ENCODE data around the gene ADGRG4.
A peak's percentile ranks its signal among the peaks of the same experiment; 100 is the strongest.
"Not testable (repeated sequence)": the region's sequence is repeated elsewhere in the genome, so short reads cannot be mapped to it uniquely, and the experiment has no call there.

Gene ADGRG4, protein sequence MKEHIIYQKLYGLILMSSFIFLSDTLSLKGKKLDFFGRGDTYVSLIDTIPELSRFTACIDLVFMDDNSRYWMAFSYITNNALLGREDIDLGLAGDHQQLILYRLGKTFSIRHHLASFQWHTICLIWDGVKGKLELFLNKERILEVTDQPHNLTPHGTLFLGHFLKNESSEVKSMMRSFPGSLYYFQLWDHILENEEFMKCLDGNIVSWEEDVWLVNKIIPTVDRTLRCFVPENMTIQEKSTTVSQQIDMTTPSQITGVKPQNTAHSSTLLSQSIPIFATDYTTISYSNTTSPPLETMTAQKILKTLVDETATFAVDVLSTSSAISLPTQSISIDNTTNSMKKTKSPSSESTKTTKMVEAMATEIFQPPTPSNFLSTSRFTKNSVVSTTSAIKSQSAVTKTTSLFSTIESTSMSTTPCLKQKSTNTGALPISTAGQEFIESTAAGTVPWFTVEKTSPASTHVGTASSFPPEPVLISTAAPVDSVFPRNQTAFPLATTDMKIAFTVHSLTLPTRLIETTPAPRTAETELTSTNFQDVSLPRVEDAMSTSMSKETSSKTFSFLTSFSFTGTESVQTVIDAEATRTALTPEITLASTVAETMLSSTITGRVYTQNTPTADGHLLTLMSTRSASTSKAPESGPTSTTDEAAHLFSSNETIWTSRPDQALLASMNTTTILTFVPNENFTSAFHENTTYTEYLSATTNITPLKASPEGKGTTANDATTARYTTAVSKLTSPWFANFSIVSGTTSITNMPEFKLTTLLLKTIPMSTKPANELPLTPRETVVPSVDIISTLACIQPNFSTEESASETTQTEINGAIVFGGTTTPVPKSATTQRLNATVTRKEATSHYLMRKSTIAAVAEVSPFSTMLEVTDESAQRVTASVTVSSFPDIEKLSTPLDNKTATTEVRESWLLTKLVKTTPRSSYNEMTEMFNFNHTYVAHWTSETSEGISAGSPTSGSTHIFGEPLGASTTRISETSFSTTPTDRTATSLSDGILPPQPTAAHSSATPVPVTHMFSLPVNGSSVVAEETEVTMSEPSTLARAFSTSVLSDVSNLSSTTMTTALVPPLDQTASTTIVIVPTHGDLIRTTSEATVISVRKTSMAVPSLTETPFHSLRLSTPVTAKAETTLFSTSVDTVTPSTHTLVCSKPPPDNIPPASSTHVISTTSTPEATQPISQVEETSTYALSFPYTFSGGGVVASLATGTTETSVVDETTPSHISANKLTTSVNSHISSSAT (N-terminal part only)

DNA sequence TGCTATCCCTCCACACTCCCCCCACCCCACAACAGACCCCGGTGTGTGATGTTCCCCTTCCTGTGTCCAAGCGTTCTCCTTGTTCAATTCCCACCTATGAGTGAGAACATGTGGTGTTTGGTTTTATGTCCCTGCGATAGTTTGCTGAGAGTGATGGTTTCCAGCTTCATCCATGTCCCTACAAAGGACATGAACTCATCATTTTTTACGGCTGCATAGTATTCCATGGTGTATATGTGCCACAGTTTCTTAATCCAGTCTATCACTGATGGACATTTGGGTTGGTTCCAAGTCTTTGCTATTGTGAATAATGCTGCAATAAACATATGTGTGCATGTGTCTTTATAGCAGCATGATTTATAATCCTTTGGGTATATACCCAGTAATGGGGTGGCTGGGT, at the start of gene ADGRG4:
ADGRG4 (plus strand) TSS at position 243 of the 400 bp plus-strand sequence. CDS start 7,815 bp downstream, outside the sequence.
- not testable (repeated sequence) for DNase-seq

DNA sequence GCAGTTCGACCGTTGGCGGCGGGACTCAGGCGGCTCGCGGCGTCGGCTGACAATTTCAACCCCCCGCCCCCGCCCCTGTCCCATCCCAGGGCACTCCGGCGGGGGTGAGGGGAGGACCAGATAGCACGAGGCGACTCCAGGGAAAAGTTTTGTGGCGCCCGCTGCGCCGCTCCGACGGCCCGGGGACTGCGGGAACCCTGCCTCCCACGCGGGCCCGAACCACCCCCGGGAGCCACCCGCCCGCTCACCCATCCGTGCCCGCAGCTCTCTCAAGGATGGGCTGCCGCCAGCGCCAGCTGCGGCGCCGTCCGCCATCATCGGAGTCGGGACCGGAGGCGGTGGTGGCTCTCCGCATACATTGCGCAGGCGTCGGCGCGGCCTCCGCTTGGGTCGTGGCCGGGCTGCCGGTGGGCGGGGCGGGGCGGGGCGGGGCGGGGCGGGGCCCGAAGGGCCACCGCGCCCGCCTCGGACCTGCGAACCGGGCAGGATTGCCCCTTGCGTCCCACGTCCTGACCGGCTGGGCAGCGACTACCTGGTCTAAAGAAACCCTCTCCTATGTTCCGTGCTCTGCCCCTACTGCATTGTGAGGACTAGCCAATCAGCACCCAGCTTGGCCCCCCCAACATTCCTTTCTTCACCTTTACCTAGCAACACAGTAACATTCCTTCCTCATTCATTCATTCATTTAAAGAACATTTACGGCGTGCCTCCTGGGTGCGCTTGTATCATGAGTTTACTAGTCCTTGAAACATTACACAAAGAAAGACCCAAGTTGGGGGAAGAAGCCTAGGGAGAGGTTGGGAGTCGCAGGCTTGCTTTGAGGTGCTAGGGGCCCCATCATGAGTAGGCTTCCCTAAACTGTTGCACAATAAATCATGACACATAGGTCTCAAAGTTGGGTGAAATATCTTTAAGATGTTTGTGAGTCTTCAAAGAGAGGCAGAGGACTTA, 49.4 kb upstream of the ADGRG4 start, which contains the start of gene MAP7D3:
MAP7D3 (minus strand) TSS at position 360 of the 951 bp plus-strand sequence; CDS start at position 318, 42 bp downstream.
- peak in 10 of 14 donors; percentile 2 to 47 (median 24) for DNase-seq

DNA sequence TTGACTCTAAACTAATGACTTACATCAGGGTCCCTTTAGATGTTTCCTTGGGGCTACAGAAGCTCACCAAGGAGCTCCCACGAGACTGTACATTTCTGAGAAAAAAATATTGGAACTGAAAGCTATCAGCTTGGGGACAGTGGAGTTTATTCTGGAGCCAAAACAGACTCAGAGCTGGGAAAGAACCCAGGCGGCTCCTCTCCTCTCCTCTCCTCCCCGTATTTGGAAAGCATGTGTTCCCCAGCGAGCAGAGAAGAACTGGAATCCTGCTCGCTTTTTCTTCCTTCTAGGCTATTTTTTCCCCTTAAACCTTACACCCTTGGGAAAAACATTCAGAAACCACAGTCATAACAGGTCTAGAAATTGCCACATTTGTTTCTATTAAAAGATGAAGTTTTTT, 45.2 kb upstream of the ADGRG4 start:
- no peak for DNase-seq

DNA sequence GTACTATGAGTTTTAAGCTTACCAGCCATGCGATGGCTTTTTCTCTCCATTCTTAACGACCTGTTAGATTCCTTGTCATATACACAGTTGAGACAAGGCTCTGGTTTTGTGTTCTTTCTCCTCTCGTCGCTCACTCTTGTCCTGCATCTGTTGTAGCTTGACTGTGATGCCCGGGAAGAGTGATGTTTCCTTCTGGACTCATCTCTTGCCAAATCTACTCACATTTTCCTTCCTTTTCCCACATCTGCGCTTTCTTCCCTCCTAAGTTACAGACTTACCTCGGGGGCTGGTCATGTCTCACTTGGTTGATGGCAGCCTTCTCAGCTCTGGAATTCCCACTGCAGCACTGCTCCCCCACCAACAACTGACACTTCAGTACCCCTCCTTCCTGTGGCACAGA, 44.7 kb upstream of the ADGRG4 start:
- DNase-seq: no peak

DNA sequence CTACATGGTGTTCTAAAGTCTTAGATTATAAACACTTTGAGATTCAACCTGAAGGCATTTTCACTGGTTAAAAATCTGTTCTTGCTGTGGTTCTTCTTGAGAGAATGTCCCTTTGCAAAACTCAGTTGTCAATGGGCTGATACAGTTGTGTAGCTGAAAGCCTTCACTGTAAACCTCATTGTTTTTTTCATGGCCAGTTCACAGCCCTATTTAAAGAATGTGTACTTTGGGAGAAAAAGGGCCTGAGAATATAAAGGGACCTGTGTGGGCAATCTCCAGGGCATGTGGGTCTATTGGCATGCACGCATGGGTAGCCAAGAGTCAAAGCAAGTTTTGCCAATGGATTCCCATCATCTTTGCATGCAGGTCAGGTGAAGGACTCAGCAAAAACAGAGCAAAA, 41.8 kb upstream of the ADGRG4 start:
- DNase-seq: no peak

DNA sequence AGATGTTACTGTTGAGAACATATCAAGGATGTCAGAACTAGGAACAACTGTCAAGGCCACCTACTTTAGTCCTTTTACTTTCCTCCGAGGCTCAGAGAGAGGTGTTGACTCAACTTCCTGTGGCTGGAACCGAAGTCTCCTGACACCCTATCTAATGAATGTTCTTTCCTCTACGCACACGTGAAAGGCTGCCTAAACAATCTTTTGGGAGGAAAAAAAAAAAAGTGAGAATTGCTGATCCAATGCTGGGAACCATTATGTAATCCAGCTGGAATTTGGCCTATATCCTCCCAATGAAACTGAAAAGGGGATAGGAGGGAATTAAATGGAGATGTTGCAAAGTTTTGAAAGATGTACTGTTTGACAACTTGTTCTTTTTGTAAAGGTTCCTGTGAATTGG, 41.2 kb upstream of the ADGRG4 start:
- DNase-seq: no peak

DNA sequence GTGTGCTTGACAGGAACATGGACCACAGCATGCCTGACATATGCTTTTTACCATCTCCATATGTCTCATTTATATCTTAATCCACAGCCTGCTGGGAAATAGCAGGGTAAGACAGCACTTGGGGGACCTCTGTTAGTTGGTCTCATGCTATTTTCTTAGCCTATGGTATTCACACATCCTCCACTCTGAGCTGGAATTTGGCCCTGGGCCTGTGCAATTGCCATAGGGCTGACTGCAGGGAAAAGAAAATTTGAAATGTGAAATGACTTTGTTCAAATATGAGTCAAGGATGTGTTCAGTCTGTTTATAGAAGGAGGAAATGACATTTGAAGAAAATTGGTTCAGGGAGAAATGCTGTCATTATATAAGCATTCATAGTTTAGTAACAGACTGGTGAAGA, 40.0 kb upstream of the ADGRG4 start:
- DNase-seq: no peak

DNA sequence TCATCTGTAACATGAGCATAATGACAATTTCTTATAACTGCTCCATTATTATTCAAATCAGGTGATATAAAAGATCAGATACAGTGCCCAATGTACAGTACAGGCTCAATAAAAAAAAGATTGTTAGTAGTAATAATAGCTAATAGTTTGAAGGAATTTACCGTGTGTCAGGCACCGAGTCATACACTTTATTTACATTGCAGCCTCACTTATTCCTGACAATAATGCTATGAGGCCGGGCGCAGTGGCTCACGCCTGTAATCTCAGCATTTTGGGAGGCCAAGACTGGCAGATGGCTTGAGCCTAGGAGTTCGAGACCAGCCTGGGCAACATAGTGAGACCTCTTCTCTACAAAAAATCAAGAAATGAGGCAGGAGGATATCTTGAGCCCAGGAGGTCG, 39.4 kb upstream of the ADGRG4 start:
- no peak for DNase-seq

DNA sequence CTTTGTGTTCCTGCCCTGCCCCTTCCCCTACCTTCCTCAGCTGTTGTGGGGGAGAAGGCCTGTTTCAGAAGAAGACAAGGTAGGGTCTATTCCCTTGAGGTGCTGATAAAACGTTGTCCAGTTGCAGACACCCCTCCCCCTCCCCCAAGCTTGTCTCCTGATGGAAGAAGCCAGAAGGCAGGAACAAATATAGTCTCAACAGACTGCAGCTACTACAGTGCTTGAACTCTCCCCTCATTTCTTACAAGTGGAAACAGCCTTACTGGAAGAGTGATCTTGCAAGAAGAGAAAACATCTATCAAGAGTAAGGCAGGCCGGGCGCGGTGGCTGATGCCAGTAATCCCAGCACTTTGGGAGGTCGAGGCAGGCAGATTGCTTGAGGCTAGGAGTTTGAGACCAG, 38.5 kb upstream of the ADGRG4 start:
- DNase-seq: no peak

DNA sequence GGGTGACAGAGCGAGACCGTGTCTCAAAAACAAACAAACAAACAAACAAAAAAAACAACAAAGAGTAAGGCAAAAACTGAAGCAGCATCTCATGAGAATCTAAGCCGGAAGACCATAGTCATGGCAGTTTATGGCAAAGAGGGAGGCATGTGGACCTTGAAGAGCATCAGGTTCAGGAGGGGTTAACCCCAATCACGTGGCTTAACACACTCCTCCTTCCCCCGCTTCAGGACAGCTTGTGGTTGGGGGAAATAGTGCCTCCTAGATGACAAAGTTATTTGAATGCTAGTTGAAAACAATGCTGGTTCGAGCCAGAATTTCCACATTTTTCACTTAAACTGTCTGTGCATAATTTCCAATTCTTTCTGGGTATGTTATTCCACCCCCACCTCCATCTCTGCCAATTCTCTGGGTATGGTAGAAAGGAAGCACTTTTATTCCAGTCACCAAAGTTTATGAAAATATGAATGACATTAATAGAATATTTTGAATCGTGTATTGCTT, 37.9 kb upstream of the ADGRG4 start:
- DNase-seq: no peak

DNA sequence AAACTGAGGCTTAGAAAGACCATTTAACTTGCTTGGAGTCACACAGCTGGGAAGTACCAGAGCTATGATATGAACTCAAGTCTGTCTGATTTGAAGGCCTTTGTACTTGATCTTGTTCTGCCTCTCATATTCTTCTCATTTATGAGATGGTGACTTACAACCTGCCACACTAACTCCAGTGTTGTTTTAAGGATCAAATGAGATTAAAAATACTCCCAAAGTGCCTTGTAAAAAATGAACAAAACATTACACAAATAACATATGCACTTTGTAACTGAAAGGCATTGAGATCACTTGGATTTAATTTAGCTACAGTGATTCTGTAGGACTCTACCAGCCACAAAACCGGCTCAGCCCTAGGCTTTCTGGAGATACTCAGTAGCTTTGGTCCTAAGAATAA, 33.9 kb upstream of the ADGRG4 start:
- DNase-seq: no peak

DNA sequence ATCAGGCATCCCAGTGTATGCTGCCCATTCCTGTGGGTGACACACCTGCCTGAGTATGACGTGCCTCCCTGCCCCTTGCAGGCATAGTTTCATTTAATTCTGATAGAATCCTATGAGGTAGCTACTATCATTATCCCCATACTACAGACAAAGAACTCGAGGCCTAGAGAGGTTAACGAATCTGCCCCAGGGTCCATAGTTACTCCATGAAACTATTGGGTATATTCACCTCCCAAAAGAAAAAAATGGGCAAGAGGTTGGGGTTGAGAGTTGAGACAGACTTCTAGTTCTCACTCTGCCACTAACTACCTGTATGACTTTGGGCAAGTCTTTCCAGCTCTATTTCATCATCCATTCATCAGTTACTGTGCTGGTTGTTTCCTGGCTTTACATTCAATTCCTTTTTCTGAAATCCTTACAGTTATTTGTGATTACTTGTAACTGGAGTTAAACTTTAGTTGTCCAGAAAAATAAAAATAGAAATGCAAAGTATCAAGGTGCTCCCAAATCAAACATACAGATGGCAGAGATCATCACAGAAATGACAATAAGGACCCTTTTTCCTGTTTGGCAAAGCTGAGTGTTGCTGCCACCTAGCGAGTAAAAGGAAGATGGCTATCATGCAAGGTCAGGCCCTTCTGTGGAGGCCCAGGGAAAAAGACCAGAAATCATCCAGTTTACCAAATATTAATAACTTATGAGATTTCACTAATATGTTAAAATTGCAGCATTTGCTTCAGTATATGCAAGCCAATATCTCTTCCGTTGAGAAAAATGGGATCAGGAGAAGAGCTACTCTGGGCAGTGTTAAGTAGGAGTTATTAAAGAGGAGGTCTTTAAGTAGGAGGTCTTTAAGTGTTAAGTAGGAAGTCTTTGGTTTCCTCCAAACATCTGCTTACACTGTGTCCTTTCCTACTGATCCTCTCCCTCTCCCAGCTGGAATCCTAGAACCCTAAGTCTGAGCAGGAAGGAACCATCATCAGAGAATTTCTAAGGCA, 32.4 kb upstream of the ADGRG4 start:
- DNase-seq: peak in 5 of 14 donors; percentile 0 to 21 (median 14)

DNA sequence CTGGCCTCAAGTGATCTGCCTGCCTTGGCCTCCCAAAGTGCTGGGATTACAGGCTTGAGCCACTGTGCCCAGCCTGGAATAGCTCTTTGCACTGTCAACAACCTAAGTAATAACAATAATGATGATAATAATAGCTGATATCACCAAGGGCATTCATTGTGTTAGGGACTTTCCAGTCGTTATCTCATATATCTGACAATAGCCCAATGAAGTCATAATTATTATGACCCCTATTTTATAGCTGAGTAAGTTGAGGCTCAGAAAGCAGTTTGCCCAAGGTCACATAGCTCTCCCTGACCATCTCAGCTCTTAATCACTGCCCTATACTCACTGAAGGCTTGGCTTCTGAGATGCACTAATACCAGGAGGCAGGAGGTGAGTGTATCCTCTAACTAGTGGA, 30.8 kb upstream of the ADGRG4 start:
- DNase-seq: no peak

DNA sequence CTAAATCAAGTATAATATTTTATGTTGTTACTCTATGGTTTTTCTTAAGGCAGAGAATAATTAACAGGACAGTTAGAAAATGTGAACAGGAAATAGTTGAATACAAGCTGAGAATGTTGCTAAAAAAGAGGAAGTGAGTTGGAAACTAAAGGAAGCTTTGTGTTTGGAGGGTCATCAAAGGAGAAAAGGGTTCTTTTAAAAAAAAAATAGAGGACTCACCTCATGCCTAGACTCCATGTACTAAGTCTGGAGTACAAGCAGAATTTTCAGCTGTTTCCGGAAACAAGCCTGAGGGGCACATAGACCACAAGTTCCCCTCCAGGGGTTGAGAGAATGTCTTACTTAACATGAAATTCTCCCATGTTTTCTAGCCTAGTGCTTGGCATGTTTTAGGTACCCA, 29.5 kb upstream of the ADGRG4 start:
- no peak for DNase-seq

DNA sequence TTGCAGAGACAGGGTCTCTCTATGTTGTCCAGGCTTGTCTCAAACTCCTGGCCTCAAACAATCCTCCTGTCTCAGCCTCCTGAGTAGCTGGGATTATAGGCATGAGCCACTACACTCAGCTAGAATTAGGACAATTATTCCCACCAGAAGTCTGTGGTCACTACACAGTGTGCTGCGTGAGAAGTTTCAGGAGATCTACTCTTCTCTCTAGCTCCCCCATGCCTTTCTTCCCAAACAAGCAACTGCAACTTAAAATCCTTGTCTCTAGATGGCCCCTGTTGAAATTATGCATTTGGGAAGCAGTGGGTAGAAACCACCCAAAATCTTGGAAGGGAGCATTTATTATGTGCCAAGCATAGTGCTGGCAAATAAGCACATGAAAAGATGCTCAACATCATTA, 28.4 kb upstream of the ADGRG4 start:
- no peak for DNase-seq

DNA sequence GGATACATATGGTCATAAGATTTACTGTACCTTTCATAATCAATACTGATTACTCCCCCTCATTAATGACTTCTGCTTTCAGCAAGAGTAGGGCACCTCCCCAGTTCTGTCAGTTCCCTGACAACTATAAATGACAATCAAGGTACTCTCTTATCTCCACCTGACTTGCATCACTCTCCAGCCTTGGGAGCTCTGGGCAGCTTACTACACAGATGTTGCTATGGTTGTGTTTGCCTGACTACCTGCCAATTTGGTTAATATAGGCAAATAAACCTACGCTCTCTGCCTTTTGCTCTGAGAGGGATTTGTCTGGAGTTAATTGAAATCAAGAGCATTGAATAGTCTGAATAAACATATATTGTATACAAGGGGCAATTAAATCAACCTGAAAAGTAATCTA, 26.8 kb upstream of the ADGRG4 start:
- DNase-seq: no peak

DNA sequence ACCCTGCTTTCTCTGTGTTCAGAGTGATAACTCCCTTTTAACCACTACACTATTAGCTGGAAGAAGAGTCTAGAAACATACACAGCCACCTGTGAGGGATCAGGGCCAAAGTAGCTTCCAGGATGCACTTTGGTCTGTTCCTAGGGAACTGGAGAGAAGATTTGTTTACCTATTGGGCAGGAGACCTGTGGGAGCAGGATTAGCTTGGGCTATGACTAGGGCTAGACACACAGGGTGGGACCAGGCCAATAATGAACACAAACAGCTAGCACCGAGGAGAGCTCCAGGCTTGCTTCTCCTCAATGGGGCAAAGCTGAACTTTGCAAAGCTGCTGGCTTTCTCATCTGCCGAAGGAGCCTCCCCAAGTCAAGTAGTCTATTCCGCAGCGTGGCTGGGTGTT, 25.2 kb upstream of the ADGRG4 start:
- DNase-seq: no peak

DNA sequence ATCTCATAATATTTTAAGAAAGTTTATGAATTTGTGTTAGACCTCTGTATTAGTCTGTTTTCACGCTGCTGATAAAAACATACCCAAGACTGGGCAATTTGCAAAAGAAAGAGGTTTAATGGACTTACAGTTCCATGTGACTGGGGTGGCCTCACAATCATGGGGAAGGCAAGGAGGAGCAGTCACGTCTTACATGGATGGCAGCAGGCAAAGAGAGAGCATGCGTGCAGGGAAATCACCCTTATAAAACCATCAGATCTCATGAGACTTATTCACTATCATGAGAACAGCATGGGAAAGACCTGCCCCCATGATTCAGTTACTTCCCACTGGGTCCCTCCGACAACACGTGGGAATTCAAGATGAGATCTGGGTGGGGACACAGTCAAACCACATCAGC, 14.4 kb upstream of the ADGRG4 start:
- not testable (repeated sequence) for DNase-seq

DNA sequence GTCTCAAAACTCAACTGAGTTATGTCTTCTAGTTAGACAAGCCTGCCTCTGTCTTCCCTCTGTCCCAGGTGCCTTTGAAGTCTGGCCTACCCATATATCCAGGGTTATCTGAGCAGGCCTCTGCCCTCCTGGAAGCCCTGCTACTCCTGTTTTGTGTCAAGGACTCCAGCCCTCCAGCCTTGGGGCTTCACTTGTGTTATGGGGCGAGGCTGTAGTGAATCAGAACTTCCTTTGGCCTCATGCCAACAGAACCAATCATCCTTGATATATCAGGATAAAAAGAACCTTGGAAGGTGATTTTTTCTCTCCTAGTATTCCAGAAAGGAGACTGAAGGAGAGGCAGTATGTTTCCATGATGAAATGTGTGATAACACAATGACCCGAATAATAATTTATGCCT, 8.9 kb upstream of the ADGRG4 start:
- DNase-seq: no peak

DNA sequence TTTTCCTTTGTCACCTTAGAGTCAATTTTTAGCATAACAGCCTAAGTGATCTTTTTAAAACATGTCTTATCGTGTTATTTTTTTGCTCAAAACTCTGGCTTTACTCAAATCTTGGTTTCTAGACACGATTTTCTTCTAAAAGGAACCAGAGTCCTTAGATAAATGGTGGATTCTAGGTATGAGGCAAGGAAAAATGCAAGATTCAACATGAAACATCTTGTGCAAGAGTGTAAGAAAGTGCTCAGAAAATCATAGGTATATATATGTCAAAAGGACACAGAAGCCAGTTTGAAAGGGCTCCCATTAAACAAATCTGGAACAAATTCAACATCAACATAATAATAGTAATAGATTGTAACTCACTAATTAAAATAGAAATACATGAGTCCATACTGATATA, 8.1 kb upstream of the ADGRG4 start:
- DNase-seq: no peak

Measured in C1 segment of cervical spinal cord (tissue), 14 donors.